GM18502 (cell line): Measurements from ENCODE around the gene CPNE8.

Source experiments
- ATAC-seq: cut with Tn5 transposase; IDR thresholded peaks from one replicate; pipeline ENCODE4 v1.9.1; 2021; ENCODE audit warnings: mild to moderate bottlenecking; ENCODE audit not compliant: unreplicated experiment, poor library complexity

CPNE8 gene

DNA sequence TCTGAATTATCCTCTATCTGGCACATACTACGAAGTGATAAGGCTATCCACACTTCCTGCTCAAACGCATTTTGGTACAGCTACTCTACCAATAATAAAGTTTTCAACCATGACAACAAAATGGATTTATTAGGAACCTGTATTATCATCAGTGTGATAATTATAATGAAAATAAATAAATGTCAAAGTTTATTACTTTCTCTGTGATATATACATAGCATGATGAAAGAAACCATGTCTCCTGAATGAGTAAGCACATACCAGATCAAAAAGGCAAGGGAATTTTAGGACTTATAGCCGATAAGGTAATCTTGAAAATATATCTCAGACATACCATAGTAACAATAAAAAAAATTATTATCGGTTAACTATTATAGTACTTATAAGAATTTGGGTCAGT lies 61.1 kb downstream of the CPNE8 start:
- ATAC-seq: no peak

DNA sequence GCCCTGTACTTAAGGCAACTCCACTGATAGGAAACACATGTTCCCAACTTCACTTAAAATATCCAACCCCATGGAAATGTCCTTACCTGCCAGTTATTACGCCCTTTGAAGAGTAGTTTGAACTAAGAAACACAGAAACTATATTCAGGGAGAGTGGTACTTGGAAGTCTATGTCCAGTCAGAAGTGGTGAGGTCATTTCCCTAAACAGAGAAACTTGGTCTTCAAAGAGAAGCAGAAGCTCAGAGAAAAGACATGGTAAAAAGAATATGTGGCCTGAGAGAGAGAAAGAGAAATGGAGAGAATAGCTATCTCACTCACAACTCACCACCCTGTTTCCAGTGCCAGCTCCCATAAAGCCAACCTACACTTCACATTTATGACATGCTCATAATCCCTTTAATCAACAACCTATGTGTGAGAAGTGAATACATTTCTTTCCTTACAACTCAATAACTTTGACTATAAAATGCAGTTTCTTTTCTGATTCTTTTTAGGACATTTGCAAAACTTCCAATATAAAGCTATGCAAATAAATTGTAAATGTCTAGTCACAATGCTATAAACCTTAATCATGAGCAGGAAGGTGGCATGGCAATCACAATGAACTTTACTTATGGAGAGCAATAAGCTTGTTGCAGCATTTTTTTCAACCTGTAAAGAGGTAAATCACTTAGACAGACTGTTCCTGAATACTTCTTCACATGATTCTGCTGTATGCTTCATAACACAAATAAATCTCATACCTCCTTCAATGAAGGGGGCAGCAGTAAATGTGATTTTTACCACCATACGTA lies 67.1 kb downstream of the CPNE8 start:
- no peak for ATAC-seq

GRCh38 chr12:38831715-38832114 lies 73.7 kb downstream of the CPNE8 start:
- no peak for ATAC-seq

- ATAC-seq: no peak
These were observed 80.4 kb downstream of the CPNE8 start for GRCh38 chr12:38825006-38825405.

DNA sequence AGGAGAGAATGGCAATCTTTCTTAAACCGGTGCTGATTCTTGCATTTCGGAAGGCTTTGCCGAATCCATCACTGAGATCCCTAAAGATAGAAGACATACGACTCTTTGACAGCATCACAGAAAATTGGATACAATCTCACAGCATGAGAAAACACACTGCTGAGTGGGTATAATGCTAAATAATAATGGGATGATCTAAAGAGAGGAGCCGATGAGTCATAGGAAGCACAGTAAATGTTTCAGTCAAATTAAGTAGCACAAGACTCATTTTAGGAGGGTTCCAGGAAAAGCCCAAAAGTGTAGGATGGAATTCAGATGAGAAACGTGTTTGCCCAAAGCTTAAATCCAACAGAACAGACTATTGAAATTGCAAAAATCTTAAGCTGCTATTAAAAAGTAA lies 81.7 kb downstream of the CPNE8 start:
- no peak for ATAC-seq

- ATAC-seq: no peak
These were observed 82.1 kb downstream of the CPNE8 start for GRCh38 chr12:38823314-38823713.

DNA sequence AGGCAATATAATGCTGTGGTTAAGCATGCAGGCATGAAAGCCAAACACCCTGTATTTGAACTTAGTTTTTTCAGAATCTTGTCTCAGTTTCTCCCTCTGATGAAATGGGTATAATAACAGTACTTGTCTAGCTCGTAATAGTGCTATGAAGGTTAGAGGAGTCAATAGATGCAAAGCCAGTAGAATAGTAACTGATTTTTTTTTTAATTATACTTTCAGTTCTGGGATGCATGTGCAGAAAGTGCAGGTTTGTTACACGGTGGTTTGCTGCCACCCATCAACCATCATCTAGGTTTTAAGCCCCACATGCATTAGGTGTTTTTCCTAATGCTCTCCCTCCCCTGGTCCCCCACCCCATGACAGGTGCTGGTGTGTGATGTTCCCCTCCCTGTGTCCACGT lies 87.4 kb downstream of the CPNE8 start:
- ATAC-seq: no peak

DNA sequence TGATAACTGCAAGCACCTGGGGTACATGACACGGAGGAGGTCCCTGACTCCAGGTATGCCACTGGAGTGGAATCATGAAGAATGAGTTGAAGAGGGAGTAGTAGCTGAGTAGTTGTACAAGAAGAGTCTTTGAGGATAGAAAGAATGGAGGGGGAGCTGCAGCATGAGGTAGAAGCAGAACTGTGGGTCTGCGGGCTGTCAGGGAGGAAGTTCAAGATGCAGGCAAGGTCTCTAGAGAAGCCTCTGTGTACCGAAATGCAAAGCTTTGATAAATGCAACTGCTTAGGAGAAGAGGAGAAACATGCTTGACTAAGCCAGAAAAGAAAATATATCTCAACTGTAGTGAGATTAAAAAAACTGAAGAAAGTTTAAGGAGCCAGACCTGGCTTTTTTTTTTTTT lies 91.5 kb downstream of the CPNE8 start:
- no peak for ATAC-seq

GRCh38 chr12:38811814-38812356 lies 93.5 kb downstream of the CPNE8 start:
- no peak for ATAC-seq

- no peak for ATAC-seq
These were observed 95.6 kb downstream of the CPNE8 start for GRCh38 chr12:38809832-38810231.

DNA sequence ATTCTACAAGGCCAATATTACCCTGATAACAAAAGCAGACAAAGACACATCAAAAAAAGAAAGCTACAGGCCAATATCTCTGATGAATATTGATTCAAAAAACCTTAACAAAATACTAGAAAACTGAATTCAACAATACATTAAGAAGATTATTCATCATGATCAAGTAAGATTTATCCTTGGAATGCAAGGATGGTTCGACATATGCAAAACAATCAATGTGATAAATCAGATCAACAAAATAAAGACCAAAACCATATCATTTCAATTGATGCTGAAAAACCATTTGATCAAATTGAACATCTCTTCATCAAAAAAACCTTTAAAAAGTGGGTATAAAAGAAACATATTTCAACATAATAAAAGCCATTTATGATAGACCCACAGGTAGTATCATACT lies 117.3 kb downstream of the CPNE8 start:
- no peak for ATAC-seq

- no peak for ATAC-seq
These were observed 120.0 kb downstream of the CPNE8 start for GRCh38 chr12:38785381-38785780.

DNA sequence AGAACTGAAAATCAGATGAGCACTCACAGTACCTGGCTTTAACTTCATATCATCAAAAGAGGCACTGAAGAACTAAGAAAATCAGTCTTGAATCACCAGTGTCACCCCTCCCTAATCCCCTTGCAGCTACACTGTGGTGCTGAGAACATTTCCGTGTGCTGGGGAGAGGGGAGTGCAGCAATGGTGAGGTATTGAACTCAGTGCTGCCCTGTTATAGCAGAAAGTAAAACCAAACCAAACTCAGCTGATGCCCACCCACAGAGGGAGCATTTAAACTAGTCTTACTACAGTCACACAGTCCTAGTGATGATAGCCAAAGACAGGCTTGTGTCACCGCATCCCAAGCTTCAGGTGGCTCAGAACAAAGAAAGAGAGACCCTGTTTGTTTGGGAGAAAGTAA lies 122.1 kb downstream of the CPNE8 start:
- no peak for ATAC-seq

GRCh38 chr12:38782359-38782758 lies 123.0 kb downstream of the CPNE8 start:
- ATAC-seq: peak; percentile 53

- no peak for ATAC-seq
These were observed 128.7 kb downstream of the CPNE8 start for GRCh38 chr12:38776647-38777046.

DNA sequence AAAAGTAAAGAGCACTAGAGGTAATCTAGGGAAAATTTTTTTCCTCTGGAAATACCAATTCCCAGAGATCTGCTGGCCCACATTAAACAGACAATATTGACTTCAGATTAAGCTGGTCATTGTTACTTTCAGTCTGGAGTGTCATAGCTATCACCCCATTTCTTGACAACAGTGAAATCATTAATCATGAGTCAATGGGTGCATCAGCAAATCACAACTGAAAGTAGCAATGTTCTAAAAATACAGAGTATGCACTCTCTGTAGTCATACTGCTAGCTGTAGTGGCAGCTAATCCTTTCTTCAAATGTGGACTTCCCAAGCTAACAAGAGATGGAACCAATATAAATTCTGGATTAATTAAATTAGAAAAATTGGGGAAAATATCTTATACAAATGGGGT lies 129.9 kb downstream of the CPNE8 start:
- peak; percentile 89 for ATAC-seq

- ATAC-seq: no peak
These were observed 133.0 kb downstream of the CPNE8 start for GRCh38 chr12:38772437-38772836.

- peak; percentile 72 for ATAC-seq
These were observed 133.5 kb downstream of the CPNE8 start for GRCh38 chr12:38771871-38772270.

- ATAC-seq: no peak
These were observed 143.6 kb downstream of the CPNE8 start for GRCh38 chr12:38761636-38762342.

GRCh38 chr12:38761111-38761510 lies 144.3 kb downstream of the CPNE8 start:
- ATAC-seq: no peak

DNA sequence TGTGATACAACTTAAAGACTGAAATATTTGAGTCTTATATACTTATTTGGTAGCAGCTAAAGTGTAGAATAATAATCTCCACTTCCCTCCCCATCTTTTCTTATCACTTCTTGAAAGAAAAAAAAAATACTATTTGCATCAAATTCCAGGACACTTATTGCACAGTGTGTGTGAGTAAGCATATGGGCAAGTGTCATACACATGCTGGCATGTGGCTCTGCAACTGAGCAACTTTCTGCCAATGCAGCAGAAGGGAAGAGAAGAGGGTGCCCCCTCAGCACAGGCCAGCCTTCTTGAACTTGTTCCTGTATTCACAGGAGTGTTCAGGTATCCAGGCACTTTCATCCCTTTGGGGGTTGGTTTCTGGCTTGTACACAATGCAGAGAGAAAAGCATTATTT lies 145.8 kb downstream of the CPNE8 start:
- no peak for ATAC-seq

- no peak for ATAC-seq
These were observed 158.6 kb downstream of the CPNE8 start for GRCh38 chr12:38746744-38747143.
